AG04450 (cell line): ENCODE results near the gene NLN. TPM values are rescaled to one million over a fixed set of nuclear protein-coding genes. Genes with fewer than 3 reads are reported as not detected.
"Not testable (repeated sequence)": the region's sequence is repeated elsewhere in the genome, so short reads cannot be mapped to it uniquely, and the experiment has no call there.

ENCODE experiments used
- CTCF ChIA-PET: fragments of 300-600, 350-600 bp; formaldehyde crosslinking; extraction: SDS; loops from one replicate; lab custom pipeline; 2022; ENCODE audit warnings: antibody characterized with exemption, inconsistent platforms; lab: Charles Lee
- POLR2A ChIA-PET: fragments of 350-600 bp; formaldehyde crosslinking; extraction: SDS; loops from one replicate; lab custom pipeline; 2021; ENCODE audit warnings: antibody characterized with exemption, inconsistent platforms; lab: Yijun Ruan, JAX
- DNase-seq: peaks from one replicate; pipeline ENCODE4 v3.0.0-alpha.2; 2011; ENCODE audit warnings: low read depth, low spot score
- H3K27ac ChIP-seq: one replicate; pipeline ENCODE4 v1.5.1; 2012; ENCODE audit warnings: low read depth, low read length, control low read depth
- H3K27me3 ChIP-seq: one replicate; pipeline ENCODE4 v1.6.0; 2012; ENCODE audit warnings: low read length; ENCODE audit not compliant: control insufficient read depth, insufficient read depth
- H3K4me3 ChIP-seq: 2 replicates; pipeline ENCODE4 v1.5.1; 2011; ENCODE audit warnings: mild to moderate bottlenecking, low read depth, low read length, control low read depth
- H3K9me3 ChIP-seq: 2 replicates; pipeline ENCODE4 v1.5.1; 2012; ENCODE audit warnings: low read length; ENCODE audit not compliant: control insufficient read depth, insufficient read depth
- polyA minus RNA-seq: library from RNA; depleted of rRNA, polyadenylated mRNA; stranded (reverse); fragments of >200 nt; gene quantifications from 2 replicates; pipeline ENCODE4 v1.2.3, GENCODE V29; 2011; rRNA and poly(A)+ RNA removed
- polyA plus RNA-seq: library from polyadenylated mRNA; depleted of rRNA; stranded (reverse); fragments of >200 nt; gene quantifications from 2 replicates; pipeline ENCODE4 v1.2.3, GENCODE V29; 2011; rRNA removed
- TF ChIP-seq, protein P1 (sequence below): IDR thresholded peaks from 2 replicates; pipeline ENCODE4 v1.5.1; 2011; ENCODE audit warnings: low read depth, low read length, control low read depth, inconsistent platforms

The NLN gene
- polyA plus RNA-seq: 24.2 and 28.8 TPM in 2 replicates
- polyA minus RNA-seq: 36.1 and 37.7 TPM in 2 replicates

DNA sequence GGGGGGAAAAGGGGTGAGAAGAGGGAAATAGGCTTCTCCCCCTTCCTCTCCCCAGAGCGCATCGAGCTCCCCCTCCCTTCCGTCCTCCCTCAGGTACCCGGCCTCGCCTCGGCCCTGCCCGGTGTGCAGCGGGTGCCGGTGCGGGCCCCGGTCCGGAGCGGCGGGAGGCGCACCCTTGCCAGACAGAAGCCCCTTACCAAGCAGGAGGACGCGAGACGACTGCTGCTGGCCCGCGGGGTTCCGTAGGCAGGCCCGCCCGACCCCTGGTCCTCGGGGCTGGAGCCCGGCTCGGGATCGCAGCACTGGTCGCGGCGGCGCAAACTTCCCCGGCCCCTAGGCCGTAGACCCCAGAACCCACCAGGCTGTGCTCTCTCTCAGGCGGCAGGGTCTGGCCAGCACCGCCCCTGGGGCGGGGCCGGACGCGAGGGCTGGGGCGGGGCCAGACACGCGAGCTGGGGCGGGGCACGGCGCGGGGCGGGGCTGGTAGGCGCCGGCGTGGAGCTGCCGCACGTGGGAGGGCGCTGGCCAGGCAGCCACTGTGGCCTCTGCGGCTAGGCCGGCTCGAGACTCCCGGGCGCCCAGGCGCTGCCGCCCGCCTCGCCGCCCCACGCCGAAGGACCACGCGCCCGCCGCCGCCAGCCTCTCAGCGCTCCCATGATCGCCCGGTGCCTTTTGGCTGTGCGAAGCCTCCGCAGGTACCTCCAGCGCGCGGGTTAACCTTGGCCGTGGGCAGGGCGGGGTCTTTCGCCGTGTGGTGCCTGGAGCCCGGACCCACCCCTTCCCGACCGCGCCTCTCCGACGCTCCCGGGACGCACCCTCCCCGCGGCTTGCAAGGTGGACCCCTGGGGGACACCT lies at the start of gene NLN, which contains the start of gene SGTB:
NLN (plus strand) TSS at position 486 of the 855 bp plus-strand sequence; CDS start at position 655, 169 bp downstream.
SGTB (minus strand) TSS at position 390 of the 855 bp plus-strand sequence. CDS start 1,302 bp downstream, outside the sequence.
- TF ChIP-seq, protein P1, sequence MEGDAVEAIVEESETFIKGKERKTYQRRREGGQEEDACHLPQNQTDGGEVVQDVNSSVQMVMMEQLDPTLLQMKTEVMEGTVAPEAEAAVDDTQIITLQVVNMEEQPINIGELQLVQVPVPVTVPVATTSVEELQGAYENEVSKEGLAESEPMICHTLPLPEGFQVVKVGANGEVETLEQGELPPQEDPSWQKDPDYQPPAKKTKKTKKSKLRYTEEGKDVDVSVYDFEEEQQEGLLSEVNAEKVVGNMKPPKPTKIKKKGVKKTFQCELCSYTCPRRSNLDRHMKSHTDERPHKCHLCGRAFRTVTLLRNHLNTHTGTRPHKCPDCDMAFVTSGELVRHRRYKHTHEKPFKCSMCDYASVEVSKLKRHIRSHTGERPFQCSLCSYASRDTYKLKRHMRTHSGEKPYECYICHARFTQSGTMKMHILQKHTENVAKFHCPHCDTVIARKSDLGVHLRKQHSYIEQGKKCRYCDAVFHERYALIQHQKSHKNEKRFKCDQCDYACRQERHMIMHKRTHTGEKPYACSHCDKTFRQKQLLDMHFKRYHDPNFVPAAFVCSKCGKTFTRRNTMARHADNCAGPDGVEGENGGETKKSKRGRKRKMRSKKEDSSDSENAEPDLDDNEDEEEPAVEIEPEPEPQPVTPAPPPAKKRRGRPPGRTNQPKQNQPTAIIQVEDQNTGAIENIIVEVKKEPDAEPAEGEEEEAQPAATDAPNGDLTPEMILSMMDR: no peak
- Histone ChIP-seq H3K4me3 (peak within 1 kb of the TSS; percentile 89), H3K27ac (peak within 1 kb of the TSS; percentile 69), H3K9me3 (no peaks in the 10 kb centered on the region; the same call in 1 of the 2 replicates), H3K27me3 (no peaks in the 10 kb centered on the region)
- POLR2A ChIA-PET: interaction anchor here (0.5 to 1.2 kb wide), 7 partner anchors 21 to 242 kb away, joined by 3 to 4 read pairs (median 3); partner anchors contain the start of gene ERBIN
- CTCF ChIA-PET: interaction anchor here (0.5 to 1.2 kb wide), 3 partner anchors 12 to 205 kb away, joined by 3 read pairs; partner anchors contain the start of gene ERBIN
- DNase-seq: no peak

DNA sequence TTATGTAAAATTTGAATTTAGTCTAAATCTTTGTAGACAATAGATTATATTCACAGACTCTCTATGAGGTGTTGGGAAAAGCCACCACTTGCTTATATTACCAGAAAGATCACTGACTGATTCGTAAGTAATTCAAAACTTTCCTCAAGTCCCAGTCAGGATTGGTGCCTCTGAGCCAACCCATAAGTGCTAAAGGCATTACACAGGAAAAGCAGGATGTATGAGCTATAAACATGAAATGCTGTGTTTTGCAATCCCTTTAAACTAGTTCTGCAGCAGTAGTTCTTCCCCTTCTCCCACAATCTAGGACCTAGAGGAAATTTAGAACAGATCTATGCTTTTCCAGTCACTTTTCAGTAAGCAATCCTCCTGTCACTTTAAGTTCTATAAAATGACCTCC lies 49.2 kb upstream of the NLN start:
- ChIA-PET POLR2A (no interaction called here), CTCF (interaction anchor here (0.7 to 1.7 kb wide), 2 partner anchors 9 to 15 kb away, joined by 3 to 9 read pairs; no protein-coding TSS in a partner anchor)
- H3K4me3 ChIP-seq: no peak overlapping the region
- TF ChIP-seq, protein P1: no peak
- H3K27ac ChIP-seq: no peak overlapping the region
- no peaks in the 10 kb centered on the region for H3K9me3 ChIP-seq
- no peaks in the 10 kb centered on the region for H3K27me3 ChIP-seq
- DNase-seq: peak; percentile 36

DNA sequence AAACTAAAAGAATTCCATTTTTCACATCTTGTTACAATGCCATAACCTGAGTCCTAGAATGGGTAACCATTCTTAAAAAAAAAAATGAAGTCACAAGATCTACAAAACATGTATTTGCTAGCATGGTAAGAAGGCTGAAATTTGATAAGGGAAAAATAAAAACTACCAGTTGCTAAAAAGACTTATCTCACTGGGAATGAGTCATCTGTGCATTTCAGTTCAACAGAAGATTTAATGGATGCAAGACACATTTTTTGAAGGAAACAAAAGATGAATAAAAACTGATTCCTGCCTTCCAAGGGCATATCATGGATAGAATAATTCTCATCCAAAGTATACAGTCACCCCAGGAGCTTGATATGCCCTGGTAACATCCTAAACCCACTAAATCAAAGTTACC lies 47.3 kb upstream of the NLN start:
- DNase-seq: no peak
- POLR2A ChIA-PET: no interaction called here
- CTCF ChIA-PET: no interaction called here

DNA sequence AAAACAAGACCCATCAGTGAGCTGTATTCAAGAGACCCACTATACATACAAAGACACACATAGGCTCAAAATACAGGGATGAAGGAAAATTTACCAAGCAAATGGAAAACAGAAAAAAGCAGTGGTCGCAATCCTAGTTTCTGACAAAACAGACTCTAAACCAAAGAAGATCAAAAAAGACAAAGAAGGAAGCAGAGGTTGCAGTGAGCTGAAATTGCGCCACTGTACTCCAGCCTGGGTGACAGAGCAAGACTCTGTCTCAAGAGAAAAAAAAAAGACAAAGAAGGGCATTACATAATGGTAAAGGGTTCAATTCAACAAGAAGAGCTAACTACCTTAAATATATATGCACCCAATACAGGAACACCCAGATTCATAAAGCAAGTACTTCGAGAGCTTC lies 45.9 kb upstream of the NLN start:
- not testable (repeated sequence) for H3K9me3 ChIP-seq

More for the DNA sequence above, 47.3 kb upstream of the NLN start:
- Histone ChIP-seq H3K27me3 (no peaks in the 10 kb centered on the region), H3K27ac (no peak overlapping the region), H3K4me3 (no peak overlapping the region), H3K9me3 (no peaks in the 10 kb centered on the region)
- TF ChIP-seq, protein P1: no peak

DNA sequence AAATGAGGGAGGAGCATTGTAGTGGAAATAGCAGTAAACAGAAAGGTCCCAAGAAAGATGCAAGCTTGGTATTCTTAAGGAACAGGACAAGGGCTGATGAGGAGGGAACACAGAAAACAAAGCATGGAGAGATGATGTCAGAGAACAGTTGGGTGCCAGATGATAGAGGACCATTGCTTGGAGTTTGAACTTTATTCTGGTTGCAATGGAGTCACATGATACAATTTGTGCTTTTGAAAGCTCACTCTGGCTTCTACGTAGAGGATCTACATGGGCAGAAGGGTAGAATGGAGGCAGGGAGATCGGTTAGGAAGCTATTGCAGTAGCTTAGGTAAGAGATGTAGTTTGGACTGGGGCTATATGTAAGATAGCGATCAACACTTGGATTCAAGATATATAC lies 39.9 kb upstream of the NLN start:
- no peaks in the 10 kb centered on the region for H3K9me3 ChIP-seq
- DNase-seq: no peak
- no peak overlapping the region for H3K4me3 ChIP-seq
- CTCF ChIA-PET: interaction anchor here (1.5 kb wide), 1 partner anchor 18 kb away, joined by 3 read pairs; no protein-coding TSS in a partner anchor
- POLR2A ChIA-PET: no interaction called here
- TF ChIP-seq, protein P1: no peak
- no peaks in the 10 kb centered on the region for H3K27me3 ChIP-seq
- H3K27ac ChIP-seq: no peak overlapping the region

More for the DNA sequence above, 45.9 kb upstream of the NLN start:
- H3K27me3 ChIP-seq, H3K27ac ChIP-seq, DNase-seq, CTCF ChIA-PET, H3K4me3 ChIP-seq, POLR2A ChIA-PET: not testable (repeated sequence)
